Measurements from ENCODE around the gene ARL10.
"Not testable (repeated sequence)": the region's sequence is repeated elsewhere in the genome, so short reads cannot be mapped to it uniquely, and the experiment has no call there.

ARL10 gene

GRCh38 chr5:176389135-176390123 lies 24.1 kb downstream of the ARL10 start:
- no peak for DNase-seq

- DNase-seq = no peak
Measured at GRCh38 chr5:176391479-176391878, 26.2 kb downstream of the ARL10 start.

GRCh38 chr5:176391999-176392398 lies 26.7 kb downstream of the ARL10 start:
- no peak for DNase-seq

- no peak for DNase-seq
Measured at GRCh38 chr5:176392526-176392925, 27.2 kb downstream of the ARL10 start.

GRCh38 chr5:176394096-176394495 lies 28.8 kb downstream of the ARL10 start:
- DNase-seq = no peak

- no peak for DNase-seq
Measured at GRCh38 chr5:176394881-176395675, 29.8 kb downstream of the ARL10 start.

GRCh38 chr5:176396330-176396729 lies 31.0 kb downstream of the ARL10 start:
- no peak for DNase-seq

- no peak for DNase-seq
Measured at GRCh38 chr5:176397736-176398420, 32.6 kb downstream of the ARL10 start.

- DNase-seq = no peak
Measured at GRCh38 chr5:176400382-176401156, 35.3 kb downstream of the ARL10 start.

- no peak for DNase-seq
Measured at GRCh38 chr5:176401281-176402205, 36.3 kb downstream of the ARL10 start.

GRCh38 chr5:176405656-176406435 lies 40.6 kb downstream of the ARL10 start:
- DNase-seq = no peak

GRCh38 chr5:176406436-176407052 lies 41.3 kb downstream of the ARL10 start:
- no peak for DNase-seq

- DNase-seq = no peak
Measured at GRCh38 chr5:176407456-176408251, 42.4 kb downstream of the ARL10 start.

GRCh38 chr5:176408252-176408573 lies 42.9 kb downstream of the ARL10 start:
- DNase-seq = not testable (repeated sequence)

GRCh38 chr5:176408590-176408989 lies 43.3 kb downstream of the ARL10 start:
- DNase-seq = no peak

GRCh38 chr5:176409765-176410164 lies 44.5 kb downstream of the ARL10 start:
- DNase-seq = no peak

- DNase-seq = no peak
Measured at GRCh38 chr5:176410486-176411180, 45.3 kb downstream of the ARL10 start.

GRCh38 chr5:176412517-176413254 lies 47.4 kb downstream of the ARL10 start:
- no peak for DNase-seq

All from NCI-H446 (cell line).